T-helper 9 cell (primary cell): ENCODE measurements around the gene GLCCI1.
A peak's percentile ranks its signal among the peaks of the same experiment; 100 is the strongest.

Source experiments
- DNase-seq: peaks from one replicate; pipeline ENCODE4 v3.0.0-alpha.2; 2020

GLCCI1 gene

GRCh38 chr7:8105449-8106095, 137.0 kb downstream of the GLCCI1 start:
- DNase-seq: no peak

DNA sequence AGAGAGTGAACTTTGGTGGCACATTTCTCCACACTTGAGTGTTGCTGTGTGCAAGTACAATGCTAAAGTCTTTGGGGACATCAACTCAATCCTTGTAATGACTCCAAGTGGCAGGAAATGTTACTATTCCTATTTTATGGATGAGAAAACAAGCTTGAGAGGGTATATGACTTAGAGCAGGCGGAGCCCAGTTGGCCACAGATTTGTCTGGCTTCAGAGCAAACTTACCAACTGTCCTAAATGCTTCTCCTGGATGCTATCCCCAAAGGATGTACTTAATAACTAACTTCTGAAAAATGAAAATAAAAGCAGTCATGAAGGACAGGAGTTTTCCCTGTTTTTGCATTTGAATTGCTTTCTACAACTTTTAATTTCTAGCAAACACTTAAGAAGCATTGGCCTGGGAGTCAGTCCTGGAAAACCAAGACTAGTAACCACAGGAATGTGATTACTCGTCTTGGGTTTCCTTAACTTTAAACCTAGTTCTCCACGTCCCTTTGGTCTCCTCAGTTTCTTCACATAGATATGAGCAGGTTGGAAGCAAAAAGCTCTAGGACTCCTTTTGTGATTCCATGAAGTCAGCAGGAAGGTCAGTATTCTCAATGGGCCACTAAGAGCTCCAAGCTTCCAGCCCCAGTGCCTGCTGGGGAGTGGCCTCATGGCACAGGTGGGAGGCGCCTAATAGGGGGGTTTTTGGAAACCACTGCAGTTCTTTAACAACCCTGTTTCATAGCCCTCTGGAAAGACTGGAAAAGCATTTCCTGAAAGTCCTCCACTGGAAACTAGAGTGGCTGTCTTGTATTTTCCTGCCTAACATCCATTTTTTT, 140.8 kb downstream of the GLCCI1 start:
- DNase-seq: no peak

DNA sequence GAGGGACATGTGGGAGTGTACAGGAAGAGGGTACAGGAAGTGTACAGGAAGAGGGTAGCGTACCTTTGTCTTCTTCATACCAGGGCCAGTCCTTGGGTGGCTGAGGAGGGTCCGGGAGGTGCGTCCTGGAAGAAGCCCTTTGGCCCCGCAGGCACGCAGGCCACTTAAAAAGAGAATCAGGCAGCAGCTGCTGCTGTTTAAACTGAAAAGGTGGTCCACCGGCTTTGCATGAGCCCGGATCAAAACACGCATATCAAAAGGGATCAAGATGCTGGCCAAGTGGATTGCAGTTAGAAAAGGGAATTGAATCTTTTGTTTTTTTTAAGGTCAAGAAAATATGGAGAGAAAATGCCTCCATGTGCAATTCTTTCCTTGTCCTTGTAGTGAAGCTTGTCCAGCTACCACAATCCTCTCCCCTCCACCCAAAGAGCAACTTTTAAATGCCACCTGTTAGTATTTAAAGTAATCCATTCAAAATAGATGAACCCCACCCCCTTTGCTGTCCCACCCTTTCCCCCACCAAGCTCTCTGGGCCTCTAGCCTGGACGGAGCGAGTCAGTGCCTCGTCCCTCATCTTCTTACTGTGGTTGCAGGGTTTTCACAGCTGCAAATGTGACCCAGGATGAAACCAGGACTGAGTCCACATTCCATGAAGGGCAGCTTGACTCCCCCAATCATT, 142.8 kb downstream of the GLCCI1 start:
- DNase-seq: no peak

GRCh38 chr7:8112685-8113084, 144.1 kb downstream of the GLCCI1 start:
- DNase-seq: no peak

- no peak for DNase-seq
Measured at GRCh38 chr7:8113184-8113583, 144.6 kb downstream of the GLCCI1 start.

DNA sequence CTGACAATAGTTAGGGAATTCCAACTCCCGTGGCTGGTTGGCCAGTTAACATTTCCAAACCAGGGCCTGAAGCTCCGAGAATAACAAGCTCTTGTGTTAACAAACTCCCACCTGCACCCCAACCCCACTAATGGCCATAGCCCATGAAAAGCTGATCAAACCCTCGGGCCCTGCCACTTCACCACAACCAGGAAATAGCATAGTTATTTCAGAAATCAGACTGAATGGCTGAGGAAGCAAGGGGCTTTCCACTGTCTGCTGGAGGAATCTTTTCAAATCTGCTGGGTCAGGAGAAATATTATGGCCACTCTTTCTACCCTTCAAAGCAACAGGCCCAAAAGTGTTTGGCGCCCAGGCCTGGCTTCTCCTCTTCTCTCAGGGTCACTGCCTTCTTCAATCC, 145.6 kb downstream of the GLCCI1 start:
- no peak for DNase-seq

DNA sequence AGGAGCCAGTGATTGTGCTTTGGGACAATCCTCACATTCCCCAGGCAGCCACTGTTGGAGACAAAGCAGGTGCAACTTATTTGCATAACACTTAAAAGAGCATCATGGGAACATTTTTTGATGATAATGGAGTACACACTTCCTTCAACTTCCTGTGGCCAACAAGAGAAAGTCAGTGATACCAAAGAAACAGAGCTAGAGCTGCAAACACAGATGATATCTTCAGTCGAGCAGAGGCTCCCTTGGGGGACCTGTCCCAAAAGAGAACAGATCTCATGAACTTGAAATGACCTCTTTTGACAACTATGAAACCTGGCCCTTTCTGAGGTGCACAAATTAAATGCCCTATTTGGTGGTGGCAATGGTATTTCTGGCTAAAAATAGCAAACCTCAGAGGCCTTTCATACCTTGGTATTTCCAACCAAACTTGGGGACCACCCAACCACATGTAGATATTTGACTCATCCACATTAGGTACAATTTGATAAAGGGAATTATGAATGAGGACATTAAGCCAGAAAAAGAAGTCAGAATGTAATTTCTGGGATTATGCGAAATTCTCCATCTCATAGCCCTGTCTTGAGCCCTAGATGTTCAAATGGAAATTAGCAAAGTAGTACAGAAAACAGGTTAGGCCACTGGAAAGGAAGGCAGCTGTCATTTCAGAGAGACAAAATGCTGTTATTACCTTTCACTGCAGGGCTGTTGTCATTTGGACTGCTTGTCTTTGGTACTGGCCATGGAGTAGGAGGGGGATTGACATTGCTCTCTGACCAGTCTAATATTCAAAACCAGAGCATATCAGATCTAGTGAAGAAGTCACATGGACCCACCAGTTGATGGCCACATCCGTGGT, 147.2 kb downstream of the GLCCI1 start:
- no peak for DNase-seq

DNA sequence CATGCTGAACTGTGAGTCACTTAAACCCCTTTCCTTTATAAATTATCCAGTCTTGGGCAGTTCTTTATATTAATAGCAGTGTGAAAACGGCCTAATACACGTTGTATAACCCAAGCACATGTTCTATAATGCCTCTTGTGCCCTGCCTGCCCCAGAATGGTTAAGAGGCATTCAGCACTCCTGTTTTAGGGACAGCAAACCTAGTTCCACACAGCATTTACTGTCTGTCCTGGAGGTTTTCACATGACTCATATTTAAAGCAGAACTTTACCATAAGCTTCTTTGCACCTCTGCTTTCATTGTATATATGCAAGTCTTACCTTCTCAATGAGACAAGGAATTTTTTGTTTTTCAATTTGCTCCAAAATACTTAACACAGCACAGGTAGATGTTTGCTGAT, 148.6 kb downstream of the GLCCI1 start:
- no peak for DNase-seq

GRCh38 chr7:8119262-8119661, 150.7 kb downstream of the GLCCI1 start:
- DNase-seq: no peak

GRCh38 chr7:8120390-8121058, 151.9 kb downstream of the GLCCI1 start:
- no peak for DNase-seq

DNA sequence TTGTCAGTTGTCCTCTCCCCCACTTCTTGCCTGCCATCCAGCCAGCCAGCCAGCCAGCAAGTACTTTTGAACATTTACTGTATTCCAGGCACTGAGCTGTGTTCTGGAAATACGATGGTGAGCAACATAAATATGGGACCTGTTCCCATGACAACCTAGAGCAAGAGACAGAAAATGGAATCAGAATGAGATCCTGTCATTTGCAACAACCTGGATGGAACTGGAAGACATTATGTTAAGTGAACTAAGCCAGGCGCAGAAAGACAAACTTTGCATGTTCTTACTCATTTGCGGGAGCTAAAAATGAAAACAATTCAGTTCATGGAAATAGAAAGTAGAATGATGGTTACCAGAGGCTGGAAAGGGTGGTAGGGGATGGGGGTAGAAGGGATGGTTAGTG, 152.6 kb downstream of the GLCCI1 start:
- no peak for DNase-seq

GRCh38 chr7:8125680-8126444, 157.3 kb downstream of the GLCCI1 start:
- DNase-seq: peak; percentile 64

DNA sequence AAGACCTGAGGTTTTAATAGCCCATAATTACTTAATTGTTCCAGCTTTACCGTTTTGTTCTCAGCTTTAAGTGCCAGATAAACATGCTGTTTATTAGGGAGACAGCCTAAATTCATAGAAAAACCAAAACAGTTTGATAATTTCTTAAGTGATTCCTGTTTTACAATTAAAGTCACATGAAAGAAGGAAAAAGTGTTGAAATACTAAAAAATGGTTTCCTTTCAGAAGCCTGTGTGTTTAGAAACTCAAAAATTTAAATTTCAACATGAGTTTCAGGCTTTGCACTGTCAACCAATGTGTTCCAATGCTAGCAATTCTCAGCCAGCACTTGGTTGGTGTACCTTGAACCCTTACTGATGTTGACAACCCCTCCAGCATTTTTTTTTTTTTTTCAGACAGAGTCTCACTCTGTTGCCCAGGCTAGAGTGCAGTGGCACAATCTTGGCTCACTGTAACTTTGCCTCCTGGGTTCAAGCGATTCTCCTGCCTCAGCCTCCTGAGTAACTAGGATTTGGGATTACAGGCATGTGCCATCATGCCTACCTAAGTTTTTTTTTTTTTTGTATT, 158.1 kb downstream of the GLCCI1 start:
- no peak for DNase-seq

- DNase-seq: no peak
Measured at GRCh38 chr7:8128449-8129317, 160.1 kb downstream of the GLCCI1 start.

DNA sequence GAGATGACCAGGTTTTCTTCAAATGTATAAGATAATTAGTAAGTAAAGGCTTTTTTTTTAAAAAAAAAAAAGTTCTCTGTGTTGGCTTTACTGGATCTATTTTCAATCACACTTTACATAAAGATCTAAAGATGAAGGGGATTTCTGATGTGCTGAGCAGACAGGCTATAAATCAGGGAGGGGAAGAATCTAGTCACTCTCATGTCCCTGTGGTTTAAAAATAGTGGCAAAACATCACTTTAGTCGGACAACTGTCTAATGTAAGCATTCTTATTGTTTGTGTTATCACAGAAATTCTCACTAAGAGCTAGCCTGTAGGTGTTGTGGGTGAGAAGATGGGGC, 160.7 kb downstream of the GLCCI1 start:
- no peak for DNase-seq

DNA sequence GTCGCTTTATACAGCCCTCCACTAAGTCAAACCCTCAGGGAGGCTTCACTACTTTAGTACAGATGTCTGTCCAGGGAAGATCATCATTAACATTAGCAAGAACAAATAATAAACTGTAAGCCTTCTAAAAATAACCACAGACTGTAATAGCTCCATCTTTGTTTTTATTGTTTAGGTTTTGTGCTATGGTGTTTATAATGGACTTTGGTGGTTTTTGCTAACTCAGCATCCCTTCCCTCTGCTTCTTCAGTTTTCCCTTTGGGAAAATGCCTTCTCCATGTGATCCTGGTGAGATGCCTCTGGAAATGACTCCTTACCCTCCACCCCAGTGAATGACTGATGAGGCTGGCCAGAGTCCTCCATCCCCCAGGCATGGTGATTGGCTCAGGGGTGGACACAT, 162.1 kb downstream of the GLCCI1 start:
- DNase-seq: no peak

- peak; percentile 29 for DNase-seq
Measured at GRCh38 chr7:8131694-8132605, 163.4 kb downstream of the GLCCI1 start.

- no peak for DNase-seq
Measured at GRCh38 chr7:8133188-8133848, 164.7 kb downstream of the GLCCI1 start.
